Measurements from ENCODE around the gene SRGAP3.

The SRGAP3 gene

GRCh38 chr3:9007213-9007612 lies 242.2 kb downstream of the SRGAP3 start:
- no peak for DNase-seq

- DNase-seq = no peak
Measured at GRCh38 chr3:9000041-9000440, 249.4 kb downstream of the SRGAP3 start.

- DNase-seq = no peak
Measured at GRCh38 chr3:8997151-8997550, 252.3 kb downstream of the SRGAP3 start.

GRCh38 chr3:8996681-8997121 lies 252.7 kb downstream of the SRGAP3 start:
- DNase-seq = no peak

GRCh38 chr3:8996216-8996615 lies 253.2 kb downstream of the SRGAP3 start:
- DNase-seq = no peak

- DNase-seq = no peak
Measured at GRCh38 chr3:8994226-8994625, 255.2 kb downstream of the SRGAP3 start.

- DNase-seq = no peak
Measured at GRCh38 chr3:8993331-8993730, 256.1 kb downstream of the SRGAP3 start.

GRCh38 chr3:8992854-8993253 lies 256.6 kb downstream of the SRGAP3 start:
- no peak for DNase-seq

- DNase-seq = no peak
Measured at GRCh38 chr3:8992199-8992598, 257.2 kb downstream of the SRGAP3 start.

GRCh38 chr3:8990266-8991215 lies 258.9 kb downstream of the SRGAP3 start:
- no peak for DNase-seq

GRCh38 chr3:8988791-8989558 lies 260.5 kb downstream of the SRGAP3 start:
- DNase-seq = no peak

- DNase-seq = no peak
Measured at GRCh38 chr3:8988384-8988655, 261.1 kb downstream of the SRGAP3 start.

GRCh38 chr3:8987645-8988383 lies 261.6 kb downstream of the SRGAP3 start:
- DNase-seq = no peak

GRCh38 chr3:8987226-8987625 lies 262.2 kb downstream of the SRGAP3 start:
- DNase-seq = no peak

GRCh38 chr3:8986741-8987140 lies 262.7 kb downstream of the SRGAP3 start:
- no peak for DNase-seq

GRCh38 chr3:8985876-8986275 lies 263.6 kb downstream of the SRGAP3 start:
- no peak for DNase-seq

- no peak for DNase-seq
Measured at GRCh38 chr3:8985411-8985831, 264.0 kb downstream of the SRGAP3 start.

- DNase-seq = no peak
Measured at GRCh38 chr3:8984526-8984925, 264.9 kb downstream of the SRGAP3 start.

GRCh38 chr3:8984081-8984480 lies 265.4 kb downstream of the SRGAP3 start:
- no peak for DNase-seq

- no peak for DNase-seq
Measured at GRCh38 chr3:8983591-8983990, 265.9 kb downstream of the SRGAP3 start.

- DNase-seq = no peak
Measured at GRCh38 chr3:8983026-8983425, 266.4 kb downstream of the SRGAP3 start.

GRCh38 chr3:8982509-8982908 lies 266.9 kb downstream of the SRGAP3 start:
- DNase-seq = no peak

GRCh38 chr3:8981700-8982099 lies 267.7 kb downstream of the SRGAP3 start:
- no peak for DNase-seq
